ENCODE measurements around the gene DEUP1. TPM values are rescaled to one million over a fixed set of nuclear protein-coding genes. Genes with fewer than 3 reads are reported as not detected.

DEUP1 gene
- polyA plus RNA-seq, 3 donors = not detected

- 8% methylated on average over 2 of the region's 3 CpGs for WGBS (ENCODE audit: insufficient coverage)
- no peak for DNase-seq
- no peaks in the 10 kb centered on the region for H3K36me3 Mint-ChIP-seq
Observed at GRCh38 chr11:93464927-93465540, 134.5 kb downstream of the DEUP1 start.

GRCh38 chr11:93467054-93467453 is 136.5 kb downstream of the DEUP1 start:
- Histone ChIP-seq H3K27ac (ENCODE audit: low read depth in 1 of 2, low read length in 2 of 2) (no peak overlapping the region), H3K36me3 (replicated peaks in 1 of 2; ENCODE audit: control insufficient read depth in 1 of 2, insufficient read depth in 2 of 2, low read length in 2 of 2) (no peaks in the 10 kb centered on the region), H3K27me3 (ENCODE audit: control insufficient read depth in 2 of 2, insufficient read depth in 2 of 2, low read length in 2 of 2) (no peaks in the 10 kb centered on the region), H3K9ac (ENCODE audit: insufficient read depth, low read length, poor library complexity, severe bottlenecking) (no peak overlapping the region), H2AFZ (ENCODE audit: insufficient read depth, low read depth, low read length, poor library complexity, severe bottlenecking) (no peak overlapping the region), H3K4me3 (replicated peaks in 1 of 3; ENCODE audit: low read depth in 2 of 3, low read length in 3 of 3) (no peak overlapping the region), H3K4me1 (ENCODE audit: control insufficient read depth in 1 of 2, insufficient read depth in 2 of 2, low read length in 2 of 2) (no peaks in the 10 kb centered on the region), H3K4me2 (replicated peaks; ENCODE audit: extremely low read depth, low read length, poor library complexity, severe bottlenecking) (no peak overlapping the region), H3K9me3 (replicated peaks in 1 of 2; ENCODE audit: control insufficient read depth in 1 of 2, insufficient read depth in 1 of 2, low read length in 2 of 2) (no peaks in the 10 kb centered on the region), H4K20me1 (ENCODE audit: insufficient read depth, low read length) (no peaks in the 10 kb centered on the region), H3K79me2 (ENCODE audit: insufficient read depth, low read length) (no peaks in the 10 kb centered on the region)
- no peak for DNase-seq
- Mint-ChIP-seq H3K4me1 (no peaks in the 10 kb centered on the region), H3K27ac (no peak overlapping the region), H3K9me3 (peaks cover 0 to 6% (median 2%) of the 10 kb centered on the region in 7 donors), H3K36me3 (no peaks in the 10 kb centered on the region), H3K4me3 (no peak overlapping the region), H3K27me3 (ENCODE audit: low read depth in 3 of 3) (peaks cover 0 to 3% (median 0%) of the 10 kb centered on the region in 3 donors)
- no peak for TF ChIP-seq CTCF (IDR thresholded peaks at IDR 0.05)
- intact Hi-C loops (cut with micrococcal nuclease) = no loop called here
- 100% methylated on average over 2 of the region's 4 CpGs for WGBS (ENCODE audit: insufficient coverage)

More at GRCh38 chr11:93464927-93465540, 134.5 kb downstream of the DEUP1 start:
- H3K27me3 Mint-ChIP-seq (ENCODE audit: low read depth in 3 of 3) = peaks cover 0 to 3% (median 0%) of the 10 kb centered on the region in 3 donors
- H3K4me3 Mint-ChIP-seq = no peak overlapping the region
- no peak for TF ChIP-seq CTCF (IDR thresholded peaks at IDR 0.05)
- Histone ChIP-seq H2AFZ (ENCODE audit: insufficient read depth, low read depth, low read length, poor library complexity, severe bottlenecking) (no peak overlapping the region), H3K27ac (ENCODE audit: low read depth in 1 of 2, low read length in 2 of 2) (no peak overlapping the region), H3K9me3 (replicated peaks in 1 of 2; ENCODE audit: control insufficient read depth in 1 of 2, insufficient read depth in 1 of 2, low read length in 2 of 2) (no peaks in the 10 kb centered on the region), H4K20me1 (ENCODE audit: insufficient read depth, low read length) (no peaks in the 10 kb centered on the region), H3K36me3 (replicated peaks in 1 of 2; ENCODE audit: control insufficient read depth in 1 of 2, insufficient read depth in 2 of 2, low read length in 2 of 2) (no peaks in the 10 kb centered on the region), H3K4me2 (replicated peaks; ENCODE audit: extremely low read depth, low read length, poor library complexity, severe bottlenecking) (no peak overlapping the region), H3K79me2 (ENCODE audit: insufficient read depth, low read length) (no peaks in the 10 kb centered on the region), H3K4me1 (ENCODE audit: control insufficient read depth in 1 of 2, insufficient read depth in 2 of 2, low read length in 2 of 2) (no peaks in the 10 kb centered on the region), H3K4me3 (replicated peaks in 1 of 3; ENCODE audit: low read depth in 2 of 3, low read length in 3 of 3) (no peak overlapping the region), H3K9ac (ENCODE audit: insufficient read depth, low read length, poor library complexity, severe bottlenecking) (no peak overlapping the region), H3K27me3 (ENCODE audit: control insufficient read depth in 2 of 2, insufficient read depth in 2 of 2, low read length in 2 of 2) (no peaks in the 10 kb centered on the region)
- intact Hi-C loops (cut with micrococcal nuclease) = no loop called here
- H3K27ac Mint-ChIP-seq = no peak overlapping the region
- no peaks in the 10 kb centered on the region for H3K4me1 Mint-ChIP-seq
- peaks cover 0 to 6% (median 3%) of the 10 kb centered on the region in 7 donors for H3K9me3 Mint-ChIP-seq
